GM21825 (cell line): Measurements from ENCODE around the gene CCDC110.

ENCODE experiments used
- ATAC-seq: cut with Tn5 transposase; IDR thresholded peaks from one replicate; pipeline ENCODE4 v1.9.1; 2021; ENCODE audit warnings: mild to moderate bottlenecking, moderate library complexity; ENCODE audit not compliant: unreplicated experiment

CCDC110 gene

DNA sequence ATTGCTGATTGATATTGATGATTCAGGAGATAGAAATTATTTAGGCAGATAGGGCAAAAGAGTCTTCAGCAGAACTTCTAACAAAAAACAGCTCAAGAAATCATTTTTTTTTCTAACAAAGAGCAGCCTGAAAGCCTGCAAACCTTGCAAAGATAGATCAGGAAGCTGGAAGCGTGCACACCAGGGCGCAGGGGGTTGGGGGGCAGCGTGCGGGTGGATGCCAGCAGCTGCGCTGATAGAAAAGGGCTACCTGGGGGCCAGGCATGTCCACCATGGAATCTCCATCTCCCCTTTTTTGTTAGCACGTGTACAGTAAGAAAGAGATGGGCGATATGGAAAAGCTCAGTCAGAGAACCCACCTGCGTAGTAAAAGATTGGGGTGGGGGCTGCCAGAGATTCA, 1.7 kb upstream of the CCDC110 start:
- no peak for ATAC-seq

DNA sequence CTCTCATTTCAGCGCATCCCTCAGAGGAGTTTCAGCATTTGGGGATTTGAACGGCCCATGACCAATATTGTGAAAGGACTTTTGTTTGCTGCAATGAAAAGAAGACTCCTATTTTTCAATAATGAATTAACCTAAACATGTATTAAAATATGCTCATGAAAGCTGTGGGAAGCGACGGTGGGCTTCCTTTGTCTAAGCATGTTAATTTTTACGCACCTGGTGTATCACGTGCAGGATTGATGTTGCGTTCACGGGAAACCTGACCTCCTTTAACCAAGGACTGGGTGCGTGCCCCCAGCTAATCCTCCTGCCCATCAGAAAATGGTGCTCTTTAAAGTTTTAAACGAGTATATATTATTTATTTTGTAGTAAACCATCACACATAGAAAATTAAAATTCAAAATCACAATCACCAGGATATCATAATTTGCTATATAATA, 590 bp upstream of the CCDC110 start:
- ATAC-seq = no peak

DNA sequence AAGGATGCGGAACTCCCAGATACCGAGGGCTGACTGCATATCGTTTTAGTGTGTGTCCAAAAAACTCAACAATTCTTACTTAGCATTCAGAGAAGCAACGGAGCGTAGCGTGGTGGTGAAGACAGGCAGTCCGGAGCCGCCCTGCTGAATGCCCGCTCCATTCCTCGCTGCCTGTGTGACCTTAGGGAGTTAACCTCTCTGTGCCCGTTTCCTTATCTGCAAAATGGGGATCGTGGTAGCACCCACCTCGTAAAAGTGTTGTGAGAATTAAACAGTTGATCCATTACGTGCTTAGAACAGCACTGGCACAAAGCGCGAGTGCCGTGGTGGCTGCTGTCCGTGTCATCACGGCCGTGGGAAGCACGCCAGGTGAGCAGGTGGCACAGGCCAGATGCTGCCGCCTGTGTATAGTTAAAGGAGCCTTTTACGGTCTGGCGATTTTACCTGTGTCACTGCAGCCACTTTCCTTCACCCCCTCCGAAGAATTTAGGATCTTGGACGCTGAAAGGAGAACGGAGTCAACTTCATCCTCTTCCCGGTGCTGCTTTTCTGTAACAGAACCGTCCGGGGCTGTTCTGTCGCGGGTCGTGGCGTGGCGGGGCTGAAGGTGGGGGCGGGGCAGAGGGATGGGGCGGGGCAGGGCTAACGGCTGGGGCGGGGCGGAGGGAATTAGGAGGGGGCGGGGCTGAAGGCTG, 885 bp downstream of the CCDC110 start:
- ATAC-seq = peak; percentile 16

GRCh38 chr4:185469580-185470154, 1.9 kb downstream of the CCDC110 start:
- ATAC-seq = no peak

DNA sequence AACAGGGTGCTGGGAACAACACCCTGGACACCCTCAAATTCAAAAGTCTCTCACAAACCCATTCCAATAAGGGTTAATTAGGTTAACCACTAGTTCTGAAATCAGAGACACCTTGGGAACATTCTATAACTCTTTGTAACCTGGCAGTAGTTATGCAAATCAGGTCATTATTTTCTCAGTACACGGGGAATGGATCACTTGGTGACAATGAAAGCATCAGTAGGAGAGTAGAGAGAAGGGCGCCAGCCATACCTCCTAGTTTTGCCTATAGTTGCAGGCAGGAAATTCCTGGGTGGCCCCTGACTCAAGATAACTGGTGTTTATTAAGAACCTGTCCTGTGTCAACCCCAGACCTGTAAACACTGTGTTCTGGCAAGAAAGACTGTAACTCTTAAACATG, 2.5 kb downstream of the CCDC110 start:
- ATAC-seq = no peak

DNA sequence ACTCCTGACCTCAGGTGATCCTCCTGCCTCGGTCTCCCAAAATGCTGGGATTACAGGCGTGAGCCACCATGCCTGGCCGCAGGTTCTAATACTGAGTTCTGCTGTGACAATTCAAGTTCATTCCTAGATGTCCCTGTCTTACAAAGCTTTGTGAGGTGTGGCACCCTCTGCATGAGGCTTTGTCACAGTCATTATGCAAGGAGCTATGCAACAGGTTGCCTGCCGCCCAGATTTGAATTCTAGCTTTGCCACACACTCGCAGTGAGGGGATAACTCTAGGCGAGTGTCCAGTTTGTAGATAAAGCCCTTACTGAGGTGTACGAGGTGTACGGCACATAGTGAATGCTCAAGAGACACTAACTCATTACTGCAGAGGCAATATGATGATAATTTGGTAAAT, 3.5 kb downstream of the CCDC110 start:
- no peak for ATAC-seq

DNA sequence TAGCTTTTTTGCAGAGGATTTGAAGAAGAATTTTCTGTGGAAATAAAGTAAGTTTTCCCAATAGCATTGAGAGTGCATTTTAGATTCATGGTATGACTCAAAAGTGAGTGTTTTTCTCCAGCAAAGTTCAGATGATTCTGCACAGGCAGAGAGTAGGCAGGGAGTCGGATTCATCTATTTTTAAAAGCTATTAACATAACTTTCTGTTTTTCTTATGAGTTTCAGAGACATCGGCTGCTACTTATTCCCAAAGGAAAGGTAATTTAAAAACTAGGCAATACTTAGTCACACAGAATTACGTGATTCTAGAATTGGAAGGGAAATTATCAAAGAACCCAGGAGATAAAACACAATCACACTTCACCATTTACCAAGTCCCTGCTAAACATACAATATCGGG, 4.4 kb downstream of the CCDC110 start:
- no peak for ATAC-seq

GRCh38 chr4:185465707-185466106, 5.8 kb downstream of the CCDC110 start:
- ATAC-seq = no peak

GRCh38 chr4:185464887-185465286, 6.6 kb downstream of the CCDC110 start:
- no peak for ATAC-seq

- no peak for ATAC-seq
These were observed 7.3 kb downstream of the CCDC110 start for GRCh38 chr4:185464183-185464582.

DNA sequence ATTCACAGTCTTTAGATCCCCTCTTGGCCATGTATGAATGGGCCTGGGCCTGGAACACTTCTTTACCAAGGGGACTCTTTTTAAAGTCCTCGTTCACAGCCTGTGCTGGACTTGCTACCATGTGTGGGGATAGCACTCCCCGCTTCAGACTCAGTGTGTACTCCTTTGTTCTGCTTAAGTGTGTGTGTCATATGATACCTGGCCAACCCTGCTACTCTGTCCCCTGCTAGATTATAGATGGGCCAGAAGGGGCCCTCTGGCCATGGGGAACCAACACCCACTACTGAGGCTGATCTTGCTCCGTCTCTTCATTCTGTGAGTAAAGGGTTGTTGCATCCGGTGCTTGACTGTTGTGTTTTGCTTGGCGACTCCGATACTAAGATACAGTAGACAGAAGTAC, 8.0 kb downstream of the CCDC110 start:
- no peak for ATAC-seq

DNA sequence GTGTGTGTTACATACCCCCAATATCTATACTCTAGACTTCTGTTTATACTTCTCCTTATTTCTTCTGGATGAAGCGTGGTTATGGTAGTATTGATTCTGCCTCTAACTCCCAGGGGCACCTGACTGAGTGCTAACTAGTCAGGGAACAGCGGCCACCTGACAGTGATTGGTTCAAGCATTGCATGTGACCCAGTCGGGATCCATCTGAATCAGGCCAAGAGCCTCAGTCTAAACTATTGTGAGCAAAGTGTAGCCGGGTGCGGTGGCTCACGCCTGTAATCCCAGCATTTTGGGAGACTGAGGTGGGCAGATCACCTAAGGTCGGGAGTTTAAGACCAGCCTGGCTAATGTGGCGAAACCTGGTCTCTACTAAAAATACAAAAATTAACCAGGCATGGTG, 10.0 kb downstream of the CCDC110 start:
- no peak for ATAC-seq

DNA sequence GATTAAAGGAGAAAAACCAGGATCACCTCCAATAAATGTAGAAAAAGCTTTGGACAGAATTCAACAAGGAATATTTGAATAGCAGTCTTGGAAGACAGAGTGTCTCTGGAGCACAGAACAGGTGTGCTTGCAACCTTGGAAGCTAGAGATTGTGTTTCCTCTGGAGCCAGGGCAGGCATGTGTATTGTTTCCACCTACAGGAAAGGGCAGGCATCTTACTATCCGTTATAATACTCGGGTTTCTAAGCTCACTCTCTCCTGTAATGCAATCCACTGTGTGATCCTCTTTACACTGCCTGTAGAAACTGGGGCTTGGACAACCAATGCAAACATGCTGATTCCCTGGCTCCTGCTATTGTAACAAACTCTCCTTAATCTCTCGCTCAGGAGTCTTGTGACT, 14.4 kb downstream of the CCDC110 start:
- ATAC-seq = no peak

DNA sequence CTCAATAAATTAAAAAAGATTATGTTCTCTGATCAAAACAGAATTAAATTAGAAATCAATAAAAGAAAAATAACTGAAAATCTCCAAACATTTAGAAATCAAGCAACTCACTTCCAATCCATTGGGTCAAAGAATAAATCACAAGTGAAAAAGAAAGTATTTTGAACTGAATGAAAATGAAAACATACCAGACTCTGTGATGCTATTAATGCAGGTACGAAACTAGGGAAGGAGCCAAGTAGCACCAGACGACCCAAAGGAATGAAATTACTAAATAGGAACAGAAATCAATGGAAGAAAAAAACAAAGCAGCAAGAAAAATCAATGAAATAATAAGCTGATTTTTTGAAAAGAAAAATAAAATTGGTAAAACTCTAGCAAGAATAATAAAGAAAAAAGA, 15.4 kb downstream of the CCDC110 start:
- no peak for ATAC-seq

GRCh38 chr4:185445209-185445608, 26.3 kb downstream of the CCDC110 start:
- ATAC-seq = no peak

DNA sequence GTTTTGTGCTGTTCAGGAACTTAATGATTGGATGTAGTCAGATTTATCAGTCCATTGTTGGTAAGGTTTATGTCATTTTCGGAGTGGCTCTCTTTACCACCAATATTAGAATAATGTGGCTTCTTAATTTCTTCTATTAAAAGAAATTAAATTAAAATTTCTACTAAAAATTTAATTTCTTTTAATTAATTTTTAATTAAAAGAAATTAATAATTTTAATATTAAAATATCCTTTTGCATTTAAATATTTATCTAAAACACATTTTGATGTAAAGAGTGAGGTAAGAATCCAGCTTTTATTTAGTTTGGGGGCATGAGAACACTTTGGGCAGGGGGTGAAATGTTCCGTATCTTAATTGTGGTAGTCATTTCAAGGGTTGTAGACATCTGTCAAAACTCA, 30.1 kb downstream of the CCDC110 start:
- ATAC-seq = no peak

DNA sequence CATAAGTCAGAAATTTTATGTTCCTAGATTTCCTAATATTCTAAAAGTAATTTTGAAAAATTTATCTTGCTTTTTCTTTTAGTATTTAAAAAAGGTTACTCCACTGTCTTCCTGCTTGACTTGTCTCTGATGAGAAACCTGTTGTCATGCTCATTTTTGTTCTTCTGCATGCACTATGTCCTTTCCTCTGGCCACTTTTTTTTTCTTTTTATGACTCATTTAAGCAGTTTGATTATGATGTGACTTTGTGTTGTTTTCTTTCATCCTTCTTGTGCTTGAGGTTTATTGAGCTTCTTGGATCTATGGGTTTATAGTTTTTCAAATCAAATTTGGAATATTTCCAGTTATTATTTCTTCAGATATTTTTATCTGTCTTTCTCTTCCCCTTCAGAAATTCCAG, 33.7 kb downstream of the CCDC110 start:
- ATAC-seq = no peak

DNA sequence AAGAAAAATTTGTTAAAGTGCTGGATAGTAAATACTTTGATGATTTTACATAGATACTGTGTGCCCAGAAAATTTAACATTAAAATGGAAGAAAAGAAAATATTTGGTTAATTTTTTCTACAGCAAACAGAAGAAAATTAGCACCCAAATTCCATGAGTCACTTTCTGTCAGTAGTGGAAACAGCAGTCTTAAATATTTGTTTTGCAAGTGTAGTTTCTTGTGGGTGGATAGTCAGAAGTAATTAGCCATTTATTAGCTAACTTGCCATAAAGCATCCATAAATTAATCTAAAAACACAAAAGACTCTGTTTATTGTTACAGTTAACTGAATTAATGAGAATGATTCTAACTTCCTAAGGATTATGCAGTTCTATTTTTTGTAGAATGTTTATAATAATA, 36.1 kb downstream of the CCDC110 start:
- no peak for ATAC-seq

- ATAC-seq = no peak
These were observed 41.9 kb downstream of the CCDC110 start for GRCh38 chr4:185429660-185430059.

DNA sequence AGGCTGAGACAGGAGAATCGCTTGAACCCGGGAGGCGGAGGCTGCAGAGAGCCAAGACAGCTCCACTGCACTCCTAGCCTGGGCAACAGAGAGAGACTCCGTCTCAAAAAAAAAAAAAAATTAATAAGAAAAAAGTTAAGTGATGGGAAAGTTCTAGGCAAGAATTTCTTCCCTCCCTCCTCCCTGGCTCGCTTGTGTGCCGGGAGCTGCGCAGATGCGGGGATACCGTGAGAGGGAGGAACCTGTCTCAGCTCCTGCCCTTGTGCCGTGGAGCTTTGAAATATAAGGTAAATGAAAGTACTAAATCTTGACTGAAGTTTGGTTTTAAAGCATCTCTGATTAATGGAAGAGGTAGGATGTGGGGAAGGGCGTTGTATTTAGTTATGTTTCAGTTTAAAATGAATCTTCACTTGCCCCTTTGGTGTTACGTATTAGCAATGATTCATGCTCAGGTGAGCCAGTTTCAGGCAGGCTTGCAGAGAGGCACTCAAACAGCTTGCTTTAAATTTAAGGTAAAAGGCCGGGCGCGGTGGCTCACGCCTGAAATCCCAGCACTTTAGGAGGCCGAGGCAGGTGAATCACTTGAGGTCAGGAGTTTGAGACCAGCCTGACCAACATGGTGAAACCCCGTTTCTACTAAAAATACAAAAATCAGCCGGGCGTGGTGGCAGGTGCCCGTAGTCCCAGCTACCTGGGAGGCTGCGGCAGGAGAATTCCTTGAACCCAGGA, 44.4 kb downstream of the CCDC110 start:
- no peak for ATAC-seq

GRCh38 chr4:185425647-185426352, 45.7 kb downstream of the CCDC110 start, which contains the start of gene UFSP2:
Gene UFSP2 (minus strand): TSS chr4:185425964. CDS start chr4:185425868, 96 bp downstream.
- ATAC-seq = peak; percentile 94
